Neural progenitor cell (in vitro differentiated cells): ENCODE results near the gene SERPINA12.

Experiments used
- CTCF ChIP-seq: fragments of 200-600 bp; sonication (generic); IDR thresholded peaks from 2 replicates; pipeline ENCODE4 v1.5.1; 2017; ENCODE audit warnings: antibody characterized with exemption, mild to moderate bottlenecking
- EZH2 ChIP-seq: fragments of 200-600 bp; sonication (generic); IDR thresholded peaks from 2 replicates; pipeline ENCODE4 v1.6.1; 2017; ENCODE audit warnings: antibody characterized with exemption, mild to moderate bottlenecking, moderate library complexity

- TF ChIP-seq CTCF: no peak
- TF ChIP-seq EZH2: no peak
These were observed 33.2 kb downstream of the SERPINA12 start, which contains the start of gene SERPINA9 for GRCh38 chr14:94476023-94476422.
